ENCODE measurements around the gene RASA3. TPM values are rescaled to one million over a fixed set of nuclear protein-coding genes. Genes with fewer than 3 reads are reported as not detected.
A peak's percentile ranks its signal among the peaks of the same experiment; 100 is the strongest.
"Not testable (repeated sequence)": the region's sequence is repeated elsewhere in the genome, so short reads cannot be mapped to it uniquely, and the experiment has no call there.

Gene RASA3
- total RNA-seq, 1 experiment from 2014 or later, result 16.5 TPM

DNA sequence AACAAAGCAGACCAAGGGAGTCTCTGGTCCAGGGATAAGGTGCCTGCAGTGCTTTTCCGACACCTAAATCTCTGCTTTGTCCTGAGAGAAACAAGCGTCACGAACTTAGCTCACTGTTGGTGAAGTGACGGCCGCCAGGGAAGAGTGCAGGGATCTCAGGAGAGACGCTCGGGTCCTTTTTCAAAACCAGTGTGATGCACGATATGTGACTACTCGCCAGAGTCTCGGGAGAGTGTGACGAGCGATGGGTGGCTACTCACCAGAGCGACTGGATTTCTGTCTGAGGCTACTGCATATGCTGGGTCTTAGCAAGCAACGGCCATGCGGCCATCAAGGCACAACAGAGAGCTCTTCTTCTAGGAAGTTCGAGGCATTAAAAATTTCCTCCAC, 30.1 kb upstream of the RASA3 start:
- H3K36me3 ChIP-seq (replicated peaks; ENCODE audit: control insufficient read depth, insufficient read depth, low read length), result no peaks in the 10 kb centered on the region
- no peaks in the 10 kb centered on the region for H3K27me3 ChIP-seq (ENCODE audit: control insufficient read depth, insufficient read depth, low read length)
- peak; percentile 38 for DNase-seq
- H3K4me3 ChIP-seq (ENCODE audit: insufficient read depth, low read depth, low read length), result no peak overlapping the region

DNA sequence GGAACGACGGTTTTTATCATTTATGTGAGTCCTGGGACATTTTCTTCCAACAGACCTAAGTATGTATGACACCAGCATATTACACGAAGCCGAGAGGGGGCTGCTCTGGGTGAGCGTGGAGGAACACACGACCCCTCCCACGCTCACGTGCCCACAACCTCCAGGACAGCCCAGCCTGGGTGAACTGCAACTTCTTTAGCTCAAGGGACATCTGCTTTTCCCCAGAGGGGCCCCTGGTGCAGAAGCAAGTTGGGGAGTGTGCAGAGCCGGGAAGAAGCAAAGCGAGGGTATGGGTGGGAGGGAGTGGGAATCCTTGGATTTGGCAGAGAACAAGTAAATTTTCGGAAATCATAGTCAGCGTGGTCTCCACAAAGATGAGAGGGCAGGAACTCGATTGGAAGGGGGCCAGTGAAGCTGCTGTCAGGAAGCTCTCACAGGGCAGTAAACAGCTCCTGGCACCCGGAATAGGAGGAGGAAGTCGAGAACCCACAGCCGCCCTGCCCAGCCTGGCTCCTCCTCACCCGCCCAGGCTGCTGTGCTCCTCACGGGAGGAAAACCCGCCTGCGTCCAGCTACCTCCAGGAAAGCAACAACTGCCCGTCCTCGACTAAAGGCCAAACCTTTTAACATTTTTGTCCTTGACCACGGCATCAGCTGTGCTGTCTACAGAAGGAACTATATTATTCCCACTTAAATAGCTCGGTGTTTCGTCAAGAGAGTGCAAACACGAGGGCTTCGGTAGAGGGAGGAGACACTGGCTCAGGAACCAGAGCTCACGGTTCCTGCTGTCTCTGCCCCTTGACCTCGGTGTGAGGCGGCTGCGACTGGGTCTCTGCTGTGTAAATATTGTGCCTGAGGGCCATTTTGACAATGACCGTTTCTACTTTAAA, 29.5 kb upstream of the RASA3 start:
- DNase-seq, result peak; percentile 60
- H3K36me3 ChIP-seq (replicated peaks; ENCODE audit: control insufficient read depth, insufficient read depth, low read length), result no peaks in the 10 kb centered on the region
- no peaks in the 10 kb centered on the region for H3K27me3 ChIP-seq (ENCODE audit: control insufficient read depth, insufficient read depth, low read length)
- H3K4me3 ChIP-seq (ENCODE audit: insufficient read depth, low read depth, low read length), result no peak overlapping the region

DNA sequence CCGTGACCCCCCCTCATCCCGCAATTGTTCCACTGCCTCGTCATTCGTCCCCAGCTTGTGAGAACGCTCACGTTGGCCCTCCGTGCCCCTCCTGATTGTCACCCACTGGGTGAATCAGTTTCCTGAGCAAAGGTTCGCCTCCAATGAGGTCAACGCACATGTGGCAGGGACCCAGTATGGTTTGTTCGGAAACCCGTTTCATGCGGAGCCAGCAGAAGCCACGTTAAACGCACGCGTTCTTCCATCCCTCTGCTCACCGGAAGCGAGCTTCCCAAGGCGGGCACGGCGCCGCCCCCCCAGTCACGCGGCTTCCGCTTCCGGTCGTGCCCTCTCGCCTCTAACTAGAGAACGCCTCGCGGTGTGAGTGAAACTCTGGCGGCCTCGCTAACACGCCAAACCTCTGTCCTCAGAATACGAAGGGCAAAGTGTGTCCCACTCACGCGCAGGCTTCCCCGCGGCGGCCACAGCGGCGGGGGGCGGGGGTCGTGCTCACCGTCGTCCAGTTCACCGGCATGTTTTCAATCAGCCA, 28.7 kb upstream of the RASA3 start:
- DNase-seq, result peak; percentile 52
- Histone ChIP-seq H3K36me3 (replicated peaks; ENCODE audit: control insufficient read depth, insufficient read depth, low read length) (no peaks in the 10 kb centered on the region), H3K27me3 (ENCODE audit: control insufficient read depth, insufficient read depth, low read length) (no peaks in the 10 kb centered on the region), H3K4me3 (ENCODE audit: insufficient read depth, low read depth, low read length) (no peak overlapping the region)

DNA sequence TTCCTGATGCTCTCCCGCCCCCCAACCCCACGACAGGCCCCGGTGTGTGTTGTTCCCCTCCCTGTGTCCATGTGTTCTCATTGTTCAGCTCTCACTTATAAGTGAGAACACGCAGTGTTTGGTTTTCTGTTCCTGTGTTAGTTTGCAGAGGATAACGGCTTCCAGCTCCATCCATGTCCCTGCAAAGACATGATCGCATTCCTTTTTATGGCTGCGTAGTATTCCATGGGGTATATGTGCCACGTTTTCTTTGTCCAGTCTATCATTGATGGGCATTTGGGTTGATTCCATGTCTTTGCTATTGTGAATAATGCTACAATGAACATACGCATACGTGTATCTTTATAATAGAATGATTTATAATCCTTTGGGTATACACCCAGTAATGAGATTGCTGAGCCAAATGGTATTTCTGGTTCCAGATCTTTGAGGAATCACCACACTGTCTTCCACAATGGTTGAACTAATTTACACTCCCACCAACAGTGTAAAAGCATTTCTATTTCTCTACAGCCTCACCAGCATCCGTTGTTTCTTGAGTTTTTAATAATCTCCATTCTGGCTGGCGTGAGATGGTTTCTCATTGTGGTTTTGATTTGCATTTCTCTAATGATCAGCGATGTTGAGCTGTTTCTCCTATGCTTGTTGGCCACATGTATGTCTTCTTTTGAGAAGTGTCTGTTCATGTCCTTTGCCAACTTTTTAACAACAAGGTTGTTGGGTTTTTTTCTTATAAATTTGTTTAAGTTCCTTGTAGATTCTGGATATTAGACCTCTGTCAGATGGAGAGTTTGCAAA, 26.6 kb upstream of the RASA3 start:
- not testable (repeated sequence) for H3K27me3 ChIP-seq (ENCODE audit: control insufficient read depth, insufficient read depth, low read length); H3K4me3 ChIP-seq (ENCODE audit: insufficient read depth, low read depth, low read length); DNase-seq; H3K36me3 ChIP-seq (replicated peaks; ENCODE audit: control insufficient read depth, insufficient read depth, low read length)

DNA sequence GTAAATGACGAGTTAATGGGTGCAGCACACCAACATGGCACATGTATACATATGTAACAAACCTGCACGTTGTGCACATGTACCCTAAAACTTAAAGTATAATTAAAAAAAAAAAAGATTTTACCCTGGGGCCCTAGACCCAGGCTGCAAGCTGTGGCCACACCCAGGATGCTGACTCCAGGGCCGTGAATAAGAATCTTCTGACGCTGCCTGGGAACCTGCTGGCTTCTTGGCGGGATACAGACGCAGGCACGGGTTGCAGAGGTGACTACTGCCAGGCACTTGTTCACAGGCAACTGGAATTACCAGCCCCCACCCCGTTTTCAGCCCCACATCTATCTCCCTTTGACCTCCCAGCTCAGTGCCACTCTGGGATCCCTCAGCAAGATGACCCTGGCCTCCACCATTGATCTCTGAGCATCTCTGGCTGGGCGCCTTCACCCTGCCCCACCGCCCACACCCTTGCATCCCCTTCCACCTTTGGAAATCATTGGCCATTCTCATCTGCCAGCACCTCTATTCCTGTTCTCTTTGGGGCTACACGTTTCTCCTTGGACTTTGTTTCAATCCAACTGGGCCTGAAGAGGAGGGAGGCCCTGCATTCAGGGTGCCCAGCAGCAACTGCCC, 25.6 kb upstream of the RASA3 start:
- Histone ChIP-seq H3K4me3 (ENCODE audit: insufficient read depth, low read depth, low read length) (no peak overlapping the region), H3K27me3 (ENCODE audit: control insufficient read depth, insufficient read depth, low read length) (no peaks in the 10 kb centered on the region; the same call in 1 of the 2 replicates), H3K36me3 (replicated peaks; ENCODE audit: control insufficient read depth, insufficient read depth, low read length) (no peaks in the 10 kb centered on the region)
- DNase-seq, result peak; percentile 32

DNA sequence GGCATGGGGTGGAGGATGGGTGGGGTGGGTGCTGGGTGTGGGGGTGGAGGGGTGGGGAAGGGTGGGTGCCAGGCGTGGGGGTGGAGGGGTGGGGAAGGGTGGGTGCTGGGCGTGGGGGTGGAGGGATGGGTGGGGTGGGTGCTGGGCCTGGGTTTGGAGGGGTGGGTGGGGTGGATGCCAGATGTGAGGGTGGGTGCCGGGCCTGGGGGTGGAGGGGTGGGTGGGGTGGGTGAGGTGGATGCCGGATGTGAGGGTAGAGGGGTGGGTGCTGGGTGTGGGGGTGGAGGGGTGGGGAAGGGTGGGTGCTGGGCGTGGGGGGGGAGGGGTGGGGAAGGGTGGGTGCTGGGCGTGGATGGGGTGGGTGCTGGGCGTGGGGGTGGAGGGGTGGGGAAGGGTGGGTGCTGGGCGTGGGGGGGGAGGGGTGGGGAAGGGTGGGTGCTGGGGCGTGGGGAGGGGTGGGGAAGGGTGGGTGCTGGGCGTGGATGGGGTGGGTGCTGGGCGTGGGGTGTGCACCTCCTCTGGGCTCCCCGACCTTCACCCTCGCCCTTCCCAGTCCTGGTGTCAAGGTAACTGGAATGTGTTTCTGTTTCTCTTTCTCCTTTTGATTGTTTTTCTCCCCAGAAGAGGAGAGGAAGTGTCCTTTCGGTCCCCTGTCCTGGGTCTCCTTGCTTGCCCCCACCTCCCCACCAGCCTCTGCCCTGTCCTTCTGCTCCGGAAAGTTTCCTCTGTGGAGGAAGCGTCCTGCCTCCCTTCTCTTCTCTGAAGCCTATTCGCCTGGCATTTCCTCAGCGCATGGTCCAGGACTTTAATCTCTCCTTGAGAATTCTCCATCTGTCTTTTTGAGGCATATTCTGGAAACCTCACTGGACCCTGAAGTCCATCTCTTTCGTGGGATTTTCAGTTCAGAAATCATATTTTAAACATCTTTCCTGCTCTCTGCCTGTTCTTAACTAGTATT, 23.8 kb upstream of the RASA3 start:
- peak; percentile 55 for DNase-seq
- H3K36me3 ChIP-seq (replicated peaks; ENCODE audit: control insufficient read depth, insufficient read depth, low read length), result no peaks in the 10 kb centered on the region
- no peaks in the 10 kb centered on the region; the same call in 1 of the 2 replicates for H3K27me3 ChIP-seq (ENCODE audit: control insufficient read depth, insufficient read depth, low read length)
- no peak overlapping the region for H3K4me3 ChIP-seq (ENCODE audit: insufficient read depth, low read depth, low read length)

DNA sequence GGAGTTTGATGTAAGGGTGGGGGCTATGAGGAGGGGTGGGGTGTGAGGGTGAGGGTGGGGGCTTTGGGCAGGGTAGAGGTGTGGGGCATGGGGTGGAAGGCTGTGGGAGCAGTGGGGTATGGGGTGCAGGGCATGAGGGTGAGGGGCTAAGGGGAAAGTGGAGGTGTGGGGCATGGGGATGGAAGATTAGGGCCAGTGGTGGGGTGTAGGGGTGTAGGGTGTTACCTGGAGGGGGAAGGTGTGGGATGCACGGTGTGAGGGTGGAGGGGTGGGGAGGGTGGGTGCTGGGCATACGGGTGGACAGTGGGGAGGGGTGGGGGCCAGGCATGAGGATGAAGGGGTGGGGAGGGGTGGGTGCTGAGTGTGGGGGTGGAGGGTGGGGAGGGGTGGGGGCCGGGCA, 22.9 kb upstream of the RASA3 start:
- Histone ChIP-seq H3K36me3 (replicated peaks; ENCODE audit: control insufficient read depth, insufficient read depth, low read length) (no peaks in the 10 kb centered on the region), H3K4me3 (ENCODE audit: insufficient read depth, low read depth, low read length) (no peak overlapping the region), H3K27me3 (ENCODE audit: control insufficient read depth, insufficient read depth, low read length) (no peaks in the 10 kb centered on the region; the same call in 1 of the 2 replicates)
- peak; percentile 59 for DNase-seq

DNA sequence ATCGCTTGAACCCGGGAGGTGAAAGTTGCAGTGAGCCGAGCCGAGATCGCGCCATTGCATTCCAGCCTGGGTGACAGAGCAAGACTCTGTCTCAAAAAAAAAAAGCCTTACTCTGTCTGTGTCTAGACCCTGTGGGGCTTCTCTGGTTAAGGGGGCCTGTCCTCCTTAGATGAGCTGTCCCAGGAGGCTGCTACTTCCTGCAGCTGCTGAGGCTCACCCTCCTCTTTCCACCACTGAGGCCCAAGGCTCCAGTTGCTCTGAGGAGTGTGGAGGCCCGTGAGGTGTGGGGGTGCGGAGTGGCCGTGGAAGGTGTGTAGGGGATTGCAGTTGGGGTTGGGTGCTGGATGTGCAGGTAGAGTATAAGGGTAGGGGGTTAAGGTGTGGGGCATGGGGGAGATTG, 22.1 kb upstream of the RASA3 start:
- DNase-seq, result peak; percentile 38
- no peaks in the 10 kb centered on the region; the same call in 1 of the 2 replicates for H3K27me3 ChIP-seq (ENCODE audit: control insufficient read depth, insufficient read depth, low read length)
- no peak overlapping the region for H3K4me3 ChIP-seq (ENCODE audit: insufficient read depth, low read depth, low read length)
- no peaks in the 10 kb centered on the region for H3K36me3 ChIP-seq (replicated peaks; ENCODE audit: control insufficient read depth, insufficient read depth, low read length)

DNA sequence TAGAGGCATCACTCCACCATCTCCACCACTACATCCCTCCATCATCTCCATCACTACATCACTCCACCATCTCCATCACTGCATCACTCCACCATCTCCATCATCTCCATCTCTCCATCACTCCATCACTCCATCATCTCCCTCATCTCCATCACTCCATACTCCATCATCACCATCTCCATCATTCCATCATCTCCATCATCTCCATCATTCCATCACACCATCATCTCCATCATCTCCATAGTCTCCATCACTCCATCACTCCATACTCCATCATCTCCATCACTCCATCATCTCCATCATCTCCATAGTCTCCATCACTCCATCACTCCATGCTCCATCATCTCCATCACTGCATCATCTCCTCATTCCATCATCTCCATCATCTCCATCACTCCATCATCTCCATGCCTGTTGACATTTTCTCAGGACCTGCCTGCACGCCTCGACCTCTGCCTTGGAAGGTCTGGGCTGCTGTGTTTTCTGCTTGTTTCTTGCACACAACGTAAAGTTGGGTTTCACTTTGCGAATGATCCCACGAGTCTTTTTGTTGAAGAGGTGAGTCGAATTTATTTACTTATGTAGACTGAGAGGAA, 21.2 kb upstream of the RASA3 start:
- no peaks in the 10 kb centered on the region for H3K36me3 ChIP-seq (replicated peaks; ENCODE audit: control insufficient read depth, insufficient read depth, low read length)
- H3K27me3 ChIP-seq (ENCODE audit: control insufficient read depth, insufficient read depth, low read length), result no peaks in the 10 kb centered on the region; the same call in 1 of the 2 replicates
- H3K4me3 ChIP-seq (ENCODE audit: insufficient read depth, low read depth, low read length), result no peak overlapping the region
- peak; percentile 15 for DNase-seq

DNA sequence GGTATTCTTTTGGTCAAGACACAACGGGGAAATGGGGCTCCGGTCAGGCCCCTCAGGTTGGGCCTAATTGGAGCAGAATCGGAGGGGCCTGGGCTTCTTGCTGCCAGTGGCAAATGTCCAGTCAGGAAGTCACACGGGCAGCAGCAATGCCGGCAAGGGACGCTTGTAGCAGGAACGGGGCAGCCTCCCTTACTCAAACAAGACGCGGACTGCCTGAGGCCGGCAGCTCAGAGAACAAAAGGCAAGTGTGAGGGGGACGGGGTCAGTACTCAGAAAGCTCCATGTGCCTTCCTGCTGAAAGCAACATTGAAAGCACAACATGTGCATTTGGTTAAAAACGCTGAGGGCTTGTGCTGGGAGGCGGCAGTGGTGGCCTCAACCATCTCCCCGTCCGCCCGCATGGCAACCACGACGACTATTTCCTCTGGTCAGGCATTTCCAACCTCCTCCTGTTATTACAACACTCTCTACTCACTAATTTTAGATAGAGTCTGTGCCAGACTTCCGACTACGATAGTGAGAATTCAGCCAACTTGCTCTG, 20.5 kb upstream of the RASA3 start:
- Histone ChIP-seq H3K36me3 (replicated peaks; ENCODE audit: control insufficient read depth, insufficient read depth, low read length) (no peaks in the 10 kb centered on the region), H3K27me3 (ENCODE audit: control insufficient read depth, insufficient read depth, low read length) (no peaks in the 10 kb centered on the region; the same call in 1 of the 2 replicates), H3K4me3 (ENCODE audit: insufficient read depth, low read depth, low read length) (no peak overlapping the region)
- peak; percentile 54 for DNase-seq

DNA sequence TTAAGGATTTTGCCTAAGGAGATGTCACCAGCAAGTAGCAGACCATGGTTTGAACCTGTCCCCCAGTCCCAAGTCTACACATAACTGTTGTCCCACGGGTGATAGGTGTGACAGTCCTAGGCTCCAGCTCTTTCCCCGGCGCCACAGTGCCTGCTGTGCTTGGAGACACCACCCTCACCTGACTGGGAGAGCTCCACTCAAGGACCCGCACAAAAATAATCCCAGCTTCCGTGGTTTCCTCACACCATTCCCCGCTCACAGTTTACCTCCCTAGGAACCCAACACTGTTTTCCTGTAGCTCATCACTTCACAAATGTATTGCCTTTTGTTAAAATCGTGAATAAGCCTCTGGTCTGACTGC, 19.8 kb upstream of the RASA3 start:
- H3K27me3 ChIP-seq (ENCODE audit: control insufficient read depth, insufficient read depth, low read length), result no peaks in the 10 kb centered on the region; the same call in 1 of the 2 replicates
- H3K4me3 ChIP-seq (ENCODE audit: insufficient read depth, low read depth, low read length), result no peak overlapping the region
- H3K36me3 ChIP-seq (replicated peaks; ENCODE audit: control insufficient read depth, insufficient read depth, low read length), result no peaks in the 10 kb centered on the region
- DNase-seq, result peak; percentile 30

DNA sequence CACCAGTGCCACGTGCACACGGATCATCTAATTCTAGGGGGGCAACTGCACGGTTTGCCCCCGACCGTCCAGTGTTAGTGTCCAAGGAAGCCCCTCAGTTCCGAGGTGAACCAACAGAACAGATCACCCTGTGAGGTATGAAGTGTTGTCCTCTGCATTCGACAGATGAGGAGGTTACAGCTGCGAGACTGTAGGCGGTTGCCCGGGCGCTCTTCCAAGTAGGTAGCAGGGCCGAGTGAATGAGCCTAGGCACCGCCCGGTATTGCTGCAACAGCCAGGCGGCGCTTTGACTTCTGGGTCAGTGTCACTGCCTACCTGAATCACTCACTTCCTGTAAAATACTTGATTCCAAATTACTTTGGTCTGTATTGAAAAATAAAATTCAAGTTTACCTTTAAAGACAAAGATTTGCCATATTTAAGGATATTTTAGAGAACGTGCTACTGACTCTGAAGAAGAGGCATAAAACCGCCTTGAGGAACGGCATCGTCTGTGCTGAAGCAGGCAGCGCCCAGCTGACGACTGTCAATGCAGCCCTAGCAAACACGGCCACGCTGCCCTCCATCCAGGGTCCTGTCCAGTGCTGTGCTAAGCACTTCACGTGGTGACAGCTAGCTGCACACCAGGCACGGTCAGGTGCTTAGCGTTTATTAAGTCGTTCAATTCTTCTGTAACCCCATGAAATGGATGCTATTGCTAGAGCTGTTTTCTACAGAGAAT, 19.3 kb upstream of the RASA3 start:
- H3K27me3 ChIP-seq (ENCODE audit: control insufficient read depth, insufficient read depth, low read length), result no peaks in the 10 kb centered on the region; the same call in 1 of the 2 replicates
- peak; percentile 43 for DNase-seq
- no peaks in the 10 kb centered on the region for H3K36me3 ChIP-seq (replicated peaks; ENCODE audit: control insufficient read depth, insufficient read depth, low read length)
- no peak overlapping the region for H3K4me3 ChIP-seq (ENCODE audit: insufficient read depth, low read depth, low read length)
